SU-DHL-6 (cell line): ENCODE results near the gene FAM3B.

Experiments used
- H2AFZ ChIP-seq: fragments of 200-600 bp; sonication (generic); 2 replicates; pipeline ENCODE4 v1.6.1; 2014; ENCODE audit warnings: low read depth, mild to moderate bottlenecking, moderate library complexity, mixed read lengths, antibody characterized with exemption, low read length; ENCODE audit not compliant: severe bottlenecking
- H3F3A ChIP-seq: fragments of 200-600 bp; shearing (Covaris generic); 2 replicates; pipeline ENCODE4 v1.6.0; 2016; ENCODE audit warnings: antibody characterized with exemption, mild to moderate bottlenecking; ENCODE audit not compliant: insufficient read depth
- H3K27ac ChIP-seq: fragments of 200-600 bp; sonication (generic); 2 replicates; pipeline ENCODE4 v1.5.1; 2016; ENCODE audit warnings: low read depth, mild to moderate bottlenecking, low read length, moderate library complexity, mixed read lengths
- H3K27me3 ChIP-seq: fragments of 200-600 bp; sonication (generic), shearing (Covaris generic); 2 replicates; pipeline ENCODE4 v1.6.0; 2014; ENCODE audit warnings: mild to moderate bottlenecking, low read length
- H3K36me3 ChIP-seq: fragments of 200-600 bp; sonication (generic); 2 replicates; pipeline ENCODE4 v1.6.1; 2014; ENCODE audit warnings: mild to moderate bottlenecking, low read length, mixed read lengths
- H3K4me2 ChIP-seq: fragments of 300-600, 200-600 bp; shearing (Covaris generic), sonication (generic); 2 replicates; pipeline ENCODE4 v1.6.0; 2014; ENCODE audit warnings: low read length, low read depth, mild to moderate bottlenecking; ENCODE audit not compliant: poor library complexity, severe bottlenecking
- H3K4me3 ChIP-seq: fragments of 200-600 bp; sonication (generic); 2 replicates; pipeline ENCODE4 v1.5.1; 2014; ENCODE audit warnings: antibody characterized with exemption, low read length, mild to moderate bottlenecking, mixed read lengths; ENCODE audit not compliant: insufficient read depth, poor library complexity, severe bottlenecking
- H3K79me2 ChIP-seq: fragments of 200-600 bp; sonication (generic); 2 replicates; pipeline ENCODE4 v1.6.1; 2014; ENCODE audit warnings: mild to moderate bottlenecking, low read length, moderate library complexity; ENCODE audit not compliant: insufficient read depth
- H3K9ac ChIP-seq: fragments of 200-600 bp; sonication (generic); 2 replicates; pipeline ENCODE4 v1.7.0; 2014; ENCODE audit warnings: mild to moderate bottlenecking, low read length
- H3K9me2 ChIP-seq: fragments of 200-600 bp; sonication (generic); replicated peaks from 2 replicates; pipeline ENCODE4 v1.6.1; 2014; ENCODE audit warnings: low read length; ENCODE audit not compliant: insufficient read depth
- H3K9me3 ChIP-seq: fragments of 200-600 bp; sonication (generic); 2 replicates; pipeline ENCODE4 v1.6.1; 2014; ENCODE audit warnings: low read length, mixed read lengths; ENCODE audit not compliant: insufficient read depth
- H4K20me1 ChIP-seq: fragments of 200-600 bp; sonication (generic); 2 replicates; pipeline ENCODE4 v1.6.1; 2014; ENCODE audit warnings: low read depth, mild to moderate bottlenecking, antibody characterized with exemption, low read length, moderate library complexity, mixed read lengths
- EZH2phosphoT487 ChIP-seq: fragments of 200-600 bp; sonication (generic), shearing (Covaris generic); conservative IDR thresholded peaks from 2 replicates; pipeline ENCODE4 v1.6.1; 2018; ENCODE audit warnings: mild to moderate bottlenecking, antibody characterized with exemption, low read length, moderate library complexity, mixed read lengths
- TF ChIP-seq, protein P1 (sequence below): fragments of 200-600 bp; sonication (generic); IDR thresholded peaks from one replicate; pipeline ENCODE4 v1.5.1; 2017; ENCODE audit warnings: antibody characterized with exemption, mild to moderate bottlenecking, low read length, moderate library complexity; ENCODE audit not compliant: insufficient read depth, poor library complexity, severe bottlenecking

Gene FAM3B

GRCh38 chr21:41364308-41364707, 47.7 kb downstream of the FAM3B start:
- H3K9ac ChIP-seq = no peak overlapping the region
- H3K27me3 ChIP-seq = no peaks in the 10 kb centered on the region
- H3K9me2 ChIP-seq = no peaks in the 10 kb centered on the region
- H3K27ac ChIP-seq = no peak overlapping the region
- peaks cover 19% of the 10 kb centered on the region for H3F3A ChIP-seq
- H3K36me3 ChIP-seq = no peaks in the 10 kb centered on the region
- no peaks in the 10 kb centered on the region for H3K9me3 ChIP-seq
- no peaks in the 10 kb centered on the region for H4K20me1 ChIP-seq
- H2AFZ ChIP-seq = no peak overlapping the region
- no peak overlapping the region for H3K4me3 ChIP-seq
- TF ChIP-seq EZH2phosphoT487 = no peak
- TF ChIP-seq, protein P1, sequence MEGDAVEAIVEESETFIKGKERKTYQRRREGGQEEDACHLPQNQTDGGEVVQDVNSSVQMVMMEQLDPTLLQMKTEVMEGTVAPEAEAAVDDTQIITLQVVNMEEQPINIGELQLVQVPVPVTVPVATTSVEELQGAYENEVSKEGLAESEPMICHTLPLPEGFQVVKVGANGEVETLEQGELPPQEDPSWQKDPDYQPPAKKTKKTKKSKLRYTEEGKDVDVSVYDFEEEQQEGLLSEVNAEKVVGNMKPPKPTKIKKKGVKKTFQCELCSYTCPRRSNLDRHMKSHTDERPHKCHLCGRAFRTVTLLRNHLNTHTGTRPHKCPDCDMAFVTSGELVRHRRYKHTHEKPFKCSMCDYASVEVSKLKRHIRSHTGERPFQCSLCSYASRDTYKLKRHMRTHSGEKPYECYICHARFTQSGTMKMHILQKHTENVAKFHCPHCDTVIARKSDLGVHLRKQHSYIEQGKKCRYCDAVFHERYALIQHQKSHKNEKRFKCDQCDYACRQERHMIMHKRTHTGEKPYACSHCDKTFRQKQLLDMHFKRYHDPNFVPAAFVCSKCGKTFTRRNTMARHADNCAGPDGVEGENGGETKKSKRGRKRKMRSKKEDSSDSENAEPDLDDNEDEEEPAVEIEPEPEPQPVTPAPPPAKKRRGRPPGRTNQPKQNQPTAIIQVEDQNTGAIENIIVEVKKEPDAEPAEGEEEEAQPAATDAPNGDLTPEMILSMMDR = no peak
- H3K79me2 ChIP-seq = no peaks in the 10 kb centered on the region
- H3K4me2 ChIP-seq = no peak overlapping the region

DNA sequence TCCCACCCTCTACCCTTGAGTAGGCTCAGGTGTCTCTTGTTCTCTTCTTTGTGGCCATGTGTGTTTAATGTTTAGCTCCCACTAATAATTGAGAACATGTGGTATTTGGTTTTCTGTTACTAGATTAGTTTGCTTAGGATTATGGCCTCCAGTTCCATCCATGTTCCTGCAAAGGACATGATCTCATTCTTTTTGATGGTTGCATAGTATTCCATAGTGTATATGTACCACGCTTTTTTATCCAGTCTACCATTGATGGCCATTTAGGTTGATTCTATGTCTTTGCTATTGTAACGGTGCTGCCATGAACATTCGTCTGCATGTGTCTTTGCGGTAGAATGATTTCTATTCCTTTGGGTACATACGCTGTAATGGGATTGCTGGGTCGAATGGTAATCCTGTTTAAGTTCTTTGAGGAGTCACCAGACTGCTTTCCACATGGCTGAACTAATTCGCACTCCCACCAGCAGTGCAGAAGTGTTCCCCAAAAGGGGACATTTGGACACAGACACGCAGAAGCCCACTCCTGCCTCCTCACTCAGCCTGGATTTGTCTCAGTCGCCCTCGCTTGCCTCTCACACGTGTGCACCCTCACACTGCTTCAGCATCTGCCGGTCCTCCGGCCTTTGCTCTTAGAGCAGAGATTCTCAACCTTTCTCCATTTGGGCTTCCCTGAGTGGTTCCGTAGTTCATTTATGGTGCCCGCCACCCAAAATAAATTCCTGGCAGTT, 48.9 kb downstream of the FAM3B start:
- Histone ChIP-seq H3K36me3 (no peaks in the 10 kb centered on the region), H3K4me3 (no peak overlapping the region), H3K9me3 (no peaks in the 10 kb centered on the region), H3K9me2 (no peaks in the 10 kb centered on the region), H3F3A (peaks cover 19% of the 10 kb centered on the region), H3K4me2 (no peak overlapping the region), H3K9ac (no peak overlapping the region), H2AFZ (no peak overlapping the region), H4K20me1 (no peaks in the 10 kb centered on the region), H3K79me2 (peaks cover 7% of the 10 kb centered on the region), H3K27me3 (no peaks in the 10 kb centered on the region), H3K27ac (no peak overlapping the region)
- no peak for TF ChIP-seq EZH2phosphoT487
- TF ChIP-seq, protein P1 = no peak

DNA sequence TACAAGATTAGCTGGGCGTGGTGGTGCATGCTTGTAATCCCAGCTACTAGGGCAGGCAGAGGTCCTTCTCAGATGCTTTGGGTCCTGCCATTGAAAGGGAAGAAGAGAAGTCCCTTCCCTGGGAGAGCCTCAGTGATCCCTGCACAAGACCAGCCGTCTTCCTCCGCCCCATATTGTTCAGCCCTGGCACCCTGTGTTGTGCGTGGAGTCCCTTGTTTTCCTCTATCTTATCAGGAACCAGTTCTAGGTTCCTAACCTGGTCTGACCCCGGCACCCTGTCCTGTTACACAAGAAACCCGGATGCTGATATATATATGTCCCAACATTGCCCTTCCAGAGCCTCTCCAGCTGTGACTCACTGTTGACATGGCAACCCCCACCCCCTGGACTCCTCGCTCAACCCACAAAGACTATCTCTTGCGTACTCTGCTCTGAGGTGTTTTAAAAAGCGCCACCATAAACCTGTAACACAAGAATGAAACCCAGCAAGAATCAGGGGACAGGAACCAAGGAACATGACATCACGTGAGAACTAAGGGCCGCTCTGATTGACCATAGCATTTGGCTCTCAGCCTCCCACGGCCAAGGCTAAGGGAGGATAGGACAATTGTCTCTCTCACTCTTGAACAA, 50.0 kb downstream of the FAM3B start:
- H3F3A ChIP-seq = peaks cover 19% of the 10 kb centered on the region
- H2AFZ ChIP-seq = no peak overlapping the region
- TF ChIP-seq EZH2phosphoT487 = no peak
- TF ChIP-seq, protein P1 = no peak
- H3K27ac ChIP-seq = no peak overlapping the region
- H3K36me3 ChIP-seq = no peaks in the 10 kb centered on the region
- H3K4me2 ChIP-seq = peak overlapping the region; percentile 89
- no peaks in the 10 kb centered on the region for H4K20me1 ChIP-seq
- no peak overlapping the region for H3K9ac ChIP-seq
- no peaks in the 10 kb centered on the region for H3K27me3 ChIP-seq
- no peak overlapping the region for H3K4me3 ChIP-seq
- no peaks in the 10 kb centered on the region for H3K9me3 ChIP-seq
- H3K79me2 ChIP-seq = peaks cover 18% of the 10 kb centered on the region
- H3K9me2 ChIP-seq = no peaks in the 10 kb centered on the region
